ENCODE data around the gene THOP1.
A peak's percentile ranks its signal among the peaks of the same experiment; 100 is the strongest.

Gene THOP1

GRCh38 chr19:2785244-2785997 is at the start of gene THOP1:
Gene THOP1, plus strand, starts transcription at chr19:2785503. Its CDS starts 160 bp downstream, at chr19:2785663.
- peak; percentile 94 to 98 for DNase-seq (ENCODE audit: extremely low read depth in 1 of 2, low read depth in 1 of 2)

- DNase-seq (ENCODE audit: extremely low read depth in 1 of 2, low read depth in 1 of 2) = no peak
Measured at GRCh38 chr19:2736550-2737190, 48.6 kb upstream of the THOP1 start.

GRCh38 chr19:2739602-2740313 is 45.5 kb upstream of the THOP1 start, which contains the start of gene SLC39A3:
Gene SLC39A3, minus strand, starts transcription at chr19:2740017. Its CDS starts 2,760 bp downstream, at chr19:2737257.
- DNase-seq (ENCODE audit: extremely low read depth in 1 of 2, low read depth in 1 of 2) = peak; percentile 98

GRCh38 chr19:2740314-2740656 is 45.0 kb upstream of the THOP1 start:
- DNase-seq (ENCODE audit: extremely low read depth in 1 of 2, low read depth in 1 of 2) = no peak

GRCh38 chr19:2743099-2743498 is 42.2 kb upstream of the THOP1 start:
- no peak for DNase-seq (ENCODE audit: extremely low read depth in 1 of 2, low read depth in 1 of 2)

GRCh38 chr19:2744113-2744512 is 41.2 kb upstream of the THOP1 start:
- no peak for DNase-seq (ENCODE audit: extremely low read depth in 1 of 2, low read depth in 1 of 2)

GRCh38 chr19:2747349-2747748 is 38.0 kb upstream of the THOP1 start:
- no peak for DNase-seq (ENCODE audit: extremely low read depth in 1 of 2, low read depth in 1 of 2)

- no peak for DNase-seq (ENCODE audit: extremely low read depth in 1 of 2, low read depth in 1 of 2)
Measured at GRCh38 chr19:2750808-2751437, 34.4 kb upstream of the THOP1 start.

- DNase-seq (ENCODE audit: extremely low read depth in 1 of 2, low read depth in 1 of 2) = no peak
Measured at GRCh38 chr19:2751438-2751830, 33.9 kb upstream of the THOP1 start.

- DNase-seq (ENCODE audit: extremely low read depth in 1 of 2, low read depth in 1 of 2) = no peak
Measured at GRCh38 chr19:2754659-2755447, 30.4 kb upstream of the THOP1 start.

GRCh38 chr19:2755448-2755705 is 29.9 kb upstream of the THOP1 start:
- DNase-seq (ENCODE audit: extremely low read depth in 1 of 2, low read depth in 1 of 2) = no peak

- no peak for DNase-seq (ENCODE audit: extremely low read depth in 1 of 2, low read depth in 1 of 2)
Measured at GRCh38 chr19:2755811-2756210, 29.5 kb upstream of the THOP1 start.

GRCh38 chr19:2756477-2756876 is 28.8 kb upstream of the THOP1 start:
- DNase-seq (ENCODE audit: extremely low read depth in 1 of 2, low read depth in 1 of 2) = no peak

GRCh38 chr19:2756921-2757881 is 28.1 kb upstream of the THOP1 start:
- no peak for DNase-seq (ENCODE audit: extremely low read depth in 1 of 2, low read depth in 1 of 2)

GRCh38 chr19:2758601-2759313 is 26.5 kb upstream of the THOP1 start:
- DNase-seq (ENCODE audit: extremely low read depth in 1 of 2, low read depth in 1 of 2) = no peak

GRCh38 chr19:2759362-2759761 is 25.9 kb upstream of the THOP1 start:
- no peak for DNase-seq (ENCODE audit: extremely low read depth in 1 of 2, low read depth in 1 of 2)

- no peak for DNase-seq (ENCODE audit: extremely low read depth in 1 of 2, low read depth in 1 of 2)
Measured at GRCh38 chr19:2759965-2760364, 25.3 kb upstream of the THOP1 start.

GRCh38 chr19:2761309-2761677 is 24.0 kb upstream of the THOP1 start:
- DNase-seq (ENCODE audit: extremely low read depth in 1 of 2, low read depth in 1 of 2) = no peak

All from activated CD8-positive, alpha-beta memory T cell treated with anti-CD3 and anti-CD28 coated beads for 1 hour (primary cell).